Activated CD4-positive, alpha-beta T cell treated with anti-CD3 and anti-CD28 coated beads, Interleukin-2, Interleukin-6, amounts not matched to agents 100 ng/mL and 50 ng/mL, durations not matched to agents 16 hours and 8 hours (primary cell): ENCODE results near the gene GRIN2C.

Experiments used
- DNase-seq: peaks from one replicate; pipeline ENCODE4 v3.0.0-alpha.2; 2020

GRIN2C gene

DNA sequence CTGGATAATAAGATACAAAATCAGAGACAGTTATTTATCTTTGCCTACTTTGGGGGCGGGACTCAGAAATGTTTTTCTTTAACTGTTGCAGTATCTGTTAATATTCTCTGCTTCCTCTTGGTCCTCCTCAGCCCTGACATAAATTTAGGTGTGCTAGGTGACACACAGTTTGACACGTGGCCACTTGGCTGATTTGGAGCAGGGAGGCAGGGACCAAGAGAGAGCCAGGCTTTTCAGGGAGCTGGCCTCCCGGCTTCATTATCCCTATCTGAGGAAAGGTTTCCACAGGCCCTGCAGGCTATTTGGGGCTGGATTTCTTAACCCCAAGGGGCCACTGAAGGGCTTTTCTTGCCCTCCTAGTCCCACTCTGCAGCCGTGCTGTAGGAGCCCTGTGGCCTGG, 63.5 kb downstream of the GRIN2C start:
- DNase-seq = no peak

DNA sequence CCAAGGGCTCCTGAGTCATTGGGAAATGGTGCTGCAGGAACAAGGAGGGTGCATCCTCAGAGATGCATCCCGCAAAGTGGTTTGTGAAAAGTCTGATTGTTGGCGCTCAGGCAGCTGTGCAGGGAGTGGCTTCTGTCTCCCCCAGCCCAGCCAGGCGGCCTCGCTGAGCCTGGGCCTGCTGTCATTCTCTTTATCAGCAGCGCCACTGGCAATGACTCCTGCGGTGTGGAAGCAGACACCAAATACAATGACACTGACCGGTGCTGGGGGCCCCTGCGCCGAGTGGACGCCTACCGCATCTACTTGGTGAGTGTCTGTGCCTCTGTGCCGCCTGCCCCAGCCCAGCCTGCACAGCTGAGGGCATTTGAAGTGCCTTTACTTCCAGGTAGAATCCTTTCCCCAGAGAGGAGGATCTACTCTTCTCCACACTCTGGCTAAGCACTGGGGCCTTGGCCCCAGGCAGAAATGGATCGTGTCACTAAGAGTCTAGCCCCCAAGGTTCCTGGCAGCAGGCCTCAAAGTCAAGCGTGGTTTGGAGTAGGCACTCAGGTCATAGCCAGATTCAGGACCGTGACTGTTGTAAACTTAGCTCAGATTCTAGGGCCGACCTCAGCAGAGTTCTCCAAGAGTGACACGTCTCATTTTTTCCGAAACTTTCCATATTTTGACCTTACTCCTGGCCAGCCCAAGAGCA, 64.2 kb downstream of the GRIN2C start:
- no peak for DNase-seq

DNA sequence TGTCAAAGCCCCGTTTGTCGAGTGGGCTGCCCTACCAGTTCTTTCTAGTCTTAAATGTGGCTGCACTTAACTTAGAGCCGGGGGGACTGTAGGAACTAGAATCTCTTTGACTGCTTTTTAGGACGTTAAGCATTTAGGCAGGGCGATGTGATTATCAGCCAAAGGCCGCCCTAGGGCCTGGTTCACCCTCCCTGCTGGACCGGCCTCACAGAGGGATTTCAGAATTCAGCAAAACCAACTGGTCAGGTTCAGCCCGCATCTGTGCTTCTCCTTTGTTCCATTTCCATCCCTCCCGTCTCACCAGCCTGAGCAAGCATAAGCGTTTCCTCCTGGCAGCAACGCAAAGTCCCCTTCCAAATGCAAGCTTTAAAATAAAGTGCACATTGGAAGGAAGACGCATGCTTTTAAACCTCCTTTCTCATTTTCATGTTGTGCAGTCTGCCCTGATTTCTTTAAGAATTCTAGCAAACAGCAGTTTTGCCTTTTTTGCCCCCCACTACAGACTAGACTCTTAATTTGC, 67.0 kb downstream of the GRIN2C start:
- no peak for DNase-seq
